ENCODE measurements around the gene MOAP1.
"Not testable (repeated sequence)": the region's sequence is repeated elsewhere in the genome, so short reads cannot be mapped to it uniquely, and the experiment has no call there.

The MOAP1 gene

GRCh38 chr14:93163564-93163963 is 21.1 kb downstream of the MOAP1 start:
- no peak for DNase-seq (ENCODE audit: low read depth)
- TF ChIP-seq CTCF (conservative IDR thresholded peaks at IDR 0.05; ENCODE audit: low read length): no peak
- H3K4me3 ChIP-seq (ENCODE audit: low read length): no peak overlapping the region

- no peak for TF ChIP-seq CTCF (conservative IDR thresholded peaks at IDR 0.05; ENCODE audit: low read length)
- H3K4me3 ChIP-seq (ENCODE audit: low read length): no peak overlapping the region
- DNase-seq (ENCODE audit: low read depth): no peak
Observed at GRCh38 chr14:93161411-93161940, 23.2 kb downstream of the MOAP1 start.

- no peak overlapping the region for H3K4me3 ChIP-seq (ENCODE audit: low read length)
- DNase-seq (ENCODE audit: low read depth): no peak
- TF ChIP-seq CTCF (conservative IDR thresholded peaks at IDR 0.05; ENCODE audit: low read length): peak; percentile 45
Observed at GRCh38 chr14:93160353-93160801, 24.3 kb downstream of the MOAP1 start.

- not testable (repeated sequence) for DNase-seq (ENCODE audit: low read depth); H3K4me3 ChIP-seq (ENCODE audit: low read length)
Observed at GRCh38 chr14:93159625-93160352, 24.9 kb downstream of the MOAP1 start.

GRCh38 chr14:93158349-93158748 is 26.3 kb downstream of the MOAP1 start:
- DNase-seq (ENCODE audit: low read depth); H3K4me3 ChIP-seq (ENCODE audit: low read length): not testable (repeated sequence)

GRCh38 chr14:93156693-93157369 is 27.9 kb downstream of the MOAP1 start:
- H3K4me3 ChIP-seq (ENCODE audit: low read length): no peak overlapping the region
- no peak for DNase-seq (ENCODE audit: low read depth)
- no peak for TF ChIP-seq CTCF (conservative IDR thresholded peaks at IDR 0.05; ENCODE audit: low read length)

- H3K4me3 ChIP-seq (ENCODE audit: low read length): no peak overlapping the region
- DNase-seq (ENCODE audit: low read depth): no peak
Observed at GRCh38 chr14:93155667-93156066, 29.0 kb downstream of the MOAP1 start.

More at GRCh38 chr14:93155667-93156066, 29.0 kb downstream of the MOAP1 start:
- no peak for TF ChIP-seq CTCF (conservative IDR thresholded peaks at IDR 0.05; ENCODE audit: low read length)

All from AG10803 (cell line).